GM21526 (cell line): ENCODE results near the gene NFKB1.

ENCODE experiments used
- ATAC-seq: cut with Tn5 transposase; IDR thresholded peaks from one replicate; pipeline ENCODE4 v1.9.1; 2021; ENCODE audit warnings: moderate library complexity; ENCODE audit not compliant: unreplicated experiment, low FRiP score

The NFKB1 gene

GRCh38 chr4:102493794-102494193 lies 7.4 kb upstream of the NFKB1 start:
- ATAC-seq: no peak

GRCh38 chr4:102494603-102495002 lies 6.6 kb upstream of the NFKB1 start:
- ATAC-seq: no peak

- no peak for ATAC-seq
Measured at GRCh38 chr4:102497986-102498385, 3.2 kb upstream of the NFKB1 start.

- no peak for ATAC-seq
Measured at GRCh38 chr4:102500352-102500695, 835 bp upstream of the NFKB1 start.

GRCh38 chr4:102501447-102501696 lies 213 bp downstream of the NFKB1 start:
- peak; percentile 40 for ATAC-seq

GRCh38 chr4:102502543-102502818 lies 1.3 kb downstream of the NFKB1 start:
- ATAC-seq: no peak

GRCh38 chr4:102503301-102503746 lies 2.2 kb downstream of the NFKB1 start:
- no peak for ATAC-seq

GRCh38 chr4:102503831-102504786 lies 3.0 kb downstream of the NFKB1 start:
- ATAC-seq: no peak

- no peak for ATAC-seq
Measured at GRCh38 chr4:102504941-102505340, 3.8 kb downstream of the NFKB1 start.

GRCh38 chr4:102505708-102506107 lies 4.5 kb downstream of the NFKB1 start:
- no peak for ATAC-seq

- ATAC-seq: no peak
Measured at GRCh38 chr4:102506523-102506922, 5.4 kb downstream of the NFKB1 start.

- ATAC-seq: no peak
Measured at GRCh38 chr4:102511830-102512605, 10.9 kb downstream of the NFKB1 start.

- no peak for ATAC-seq
Measured at GRCh38 chr4:102514298-102514964, 13.3 kb downstream of the NFKB1 start.

GRCh38 chr4:102517753-102518152 lies 16.6 kb downstream of the NFKB1 start:
- ATAC-seq: no peak

- no peak for ATAC-seq
Measured at GRCh38 chr4:102518703-102519131, 17.6 kb downstream of the NFKB1 start.

- no peak for ATAC-seq
Measured at GRCh38 chr4:102519925-102520324, 18.8 kb downstream of the NFKB1 start.

- no peak for ATAC-seq
Measured at GRCh38 chr4:102521570-102521969, 20.4 kb downstream of the NFKB1 start.

- no peak for ATAC-seq
Measured at GRCh38 chr4:102522031-102522440, 20.9 kb downstream of the NFKB1 start.

- no peak for ATAC-seq
Measured at GRCh38 chr4:102524691-102525090, 23.5 kb downstream of the NFKB1 start.

GRCh38 chr4:102525097-102525496 lies 23.9 kb downstream of the NFKB1 start:
- no peak for ATAC-seq

GRCh38 chr4:102525504-102525903 lies 24.3 kb downstream of the NFKB1 start:
- ATAC-seq: no peak
